Psoas muscle (tissue), 8 donors: Measurements from ENCODE around the gene RGCC. TPM values are rescaled to one million over a fixed set of nuclear protein-coding genes. Genes with fewer than 3 reads are reported as not detected.

Source experiments
- ATAC-seq, 4 donors: fragments of 200-7000 bp; cut with Tn5 transposase; one replicate each; pipeline ENCODE4 v1.9.1; 2020; ENCODE audit warnings: moderate library complexity in 3 of 4, mild to moderate bottlenecking in 2 of 4
- DNase-seq, 2 donors: peaks; one replicate each; pipeline ENCODE4 v3.0.0-alpha.2; 2020
- H3K27ac ChIP-seq: fragments of 200-600 bp; one replicate; pipeline ENCODE4 v1.8.0; 2022
- H3K27me3 ChIP-seq, 3 donors: fragments of 200-600 bp in 1 of 3; one replicate each; pipeline versions ENCODE4 v1.6.1 to v1.8.0; 2013 to 2022; ENCODE audit warnings: low read length in 2 of 3, mild to moderate bottlenecking in 2 of 3, moderate library complexity in 1 of 3; ENCODE audit not compliant: insufficient read depth in 3 of 3
- H3K36me3 ChIP-seq, 2 donors: fragments of 200-600 bp in 1 of 2; one replicate each; pipeline versions ENCODE4 v1.6.1 to v1.8.0; 2013 to 2022; ENCODE audit warnings: low read depth in 1 of 2, mild to moderate bottlenecking in 1 of 2, moderate library complexity in 1 of 2; ENCODE audit not compliant: insufficient read depth in 1 of 2
- H3K4me1 ChIP-seq: fragments of 200-600 bp; one replicate; pipeline ENCODE4 v1.8.0; 2022
- H3K4me3 ChIP-seq: fragments of 200-600 bp; one replicate; pipeline ENCODE4 v1.8.0; 2022; ENCODE audit warnings: mild to moderate bottlenecking
- H3K9me3 ChIP-seq: fragments of 200-600 bp; one replicate; pipeline ENCODE4 v1.8.0; 2022
- CTCF ChIP-seq: fragments of 200-600 bp; IDR thresholded peaks from one replicate; pipeline ENCODE4 v1.8.0; 2022; ENCODE audit warnings: antibody characterized with exemption
- WGBS, 3 donors: extraction: QIAGEN DNeasy Blood & Tissue Kit; methylation state at CpG; one replicate each; pipeline versions ENCODE4 v1.1.6 to v1.1.7; 2013; 5-methylcytosine and 5-hydroxymethylcytosine counted together
- intact Hi-C, 2 donors: fragments of 100-400 bp; cut with DNase I; formaldehyde crosslinking; loops; one replicate each; pipeline versions ENCODE4 v1.11.0 to v1.14.2; 2022
- polyA plus RNA-seq, 3 donors: library from polyadenylated mRNA; stranded (reverse); fragments of 200-250 nt; gene quantifications; one replicate each; pipeline ENCODE4 v1.2.3, GENCODE V29; 2013
- total RNA-seq, 4 donors: library from RNA; stranded (reverse); fragmentation: NEBNext Ultra II Directional in 2 of 4; extraction: Animal tissue kit (Norgen Biotek cat#: 25700) in 2 of 4; gene quantifications; one replicate each; pipeline versions ENCODE4 v1.2.1 to v1.2.4, GENCODE V29; 2021 to 2023
- donor health status: healthy with polysubstance abuse.
- donor health status: DM: no; HTN: no; CAD: no; lungs with moderate emphysema.
- donor health status: Bipolar disorder and iron deficiency.
- donor health status: healthy.
- donor health status: DM: yes; HTN: yes; CAD: no.
- donor health status: DM: no; HTN: no; CAD: no.
- donor health status: DM: no; HTN: no; CAD: no.
- donor health status: DM: yes; HTN: yes; CAD: no.

RGCC gene
- total and polyA plus RNA-seq, 7 donors = 10.1 to 35.1 (median 19.1) TPM

- no peak for TF ChIP-seq CTCF
- intact Hi-C loops = no loop called here
- Histone ChIP-seq H3K27me3 (no peaks in the 10 kb centered on the region), H3K4me1 (no peaks in the 10 kb centered on the region), H3K27ac (no peak overlapping the region), H3K4me3 (no peak overlapping the region), H3K9me3 (no peaks in the 10 kb centered on the region), H3K36me3 (no peaks in the 10 kb centered on the region)
- DNase-seq (no peak), ATAC-seq (no peak)
- 85 to 87% (median 86%) methylated on average over 5 of the region's 5 CpGs for WGBS, 3 donors
Observed at GRCh38 chr13:41411060-41411459, 46.3 kb upstream of the RGCC start.

DNA sequence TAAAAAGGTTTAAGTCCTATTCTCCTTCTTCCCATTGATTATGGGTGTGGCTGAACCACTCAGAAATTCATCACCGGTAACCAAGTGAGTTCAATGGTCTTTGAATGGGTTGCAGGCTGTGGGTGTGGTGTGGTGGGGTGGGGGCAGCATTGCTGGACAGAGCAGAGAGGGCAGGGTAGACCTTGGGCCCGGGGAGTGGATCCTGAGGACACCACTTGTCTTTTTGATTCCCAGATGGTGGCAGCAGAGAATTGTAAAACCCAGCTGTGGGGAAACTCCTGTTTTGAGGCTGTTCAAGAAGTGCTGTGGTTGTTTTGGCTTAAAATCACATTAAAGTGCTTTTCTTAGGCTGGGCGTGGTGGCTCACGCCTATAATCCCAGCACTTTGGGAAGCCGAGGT lies 45.8 kb upstream of the RGCC start:
- TF ChIP-seq CTCF = peak; percentile 9
- ATAC-seq = no peak
- no peak overlapping the region for H3K27ac ChIP-seq
- no peaks in the 10 kb centered on the region for H3K4me1 ChIP-seq
- H3K27me3 ChIP-seq = no peaks in the 10 kb centered on the region
- H3K9me3 ChIP-seq = no peaks in the 10 kb centered on the region
- 43 to 47% (median 44%) methylated on average over 5 of the region's 5 CpGs for WGBS, 3 donors
- H3K36me3 ChIP-seq = no peaks in the 10 kb centered on the region
- DNase-seq = no peak
- intact Hi-C loops = no loop called here
- no peak overlapping the region for H3K4me3 ChIP-seq

- DNase-seq = no peak
- Histone ChIP-seq H3K36me3 (no peaks in the 10 kb centered on the region), H3K4me3 (no peak overlapping the region), H3K27ac (no peak overlapping the region), H3K4me1 (no peaks in the 10 kb centered on the region), H3K27me3 (no peaks in the 10 kb centered on the region), H3K9me3 (no peaks in the 10 kb centered on the region)
- intact Hi-C loops = no loop called here
- no peak for TF ChIP-seq CTCF
- WGBS, 3 donors = 79 to 82% (median 81%) methylated on average over 5 of the region's 5 CpGs
- no peak for ATAC-seq
Observed at GRCh38 chr13:41413872-41414271, 43.5 kb upstream of the RGCC start.

DNA sequence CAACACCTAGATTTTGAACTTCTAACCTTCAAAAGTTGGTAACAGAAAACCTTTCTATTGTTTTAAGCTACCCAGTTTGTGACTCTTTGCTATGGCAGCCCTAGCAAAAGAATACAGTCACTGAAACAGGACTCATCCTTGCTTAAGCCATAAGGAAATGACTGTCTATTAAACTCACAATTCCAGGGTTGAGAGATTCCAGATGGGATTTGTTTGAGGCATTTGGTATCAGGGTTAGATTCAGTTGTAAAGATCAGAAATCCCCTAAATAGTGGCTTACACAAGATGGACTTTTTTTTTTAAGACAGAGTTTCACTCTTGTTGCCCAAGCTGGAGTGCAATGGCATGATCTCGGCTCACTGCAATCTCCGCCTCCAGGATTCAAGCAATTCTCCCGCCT lies 41.1 kb upstream of the RGCC start:
- intact Hi-C loops = no loop called here
- no peaks in the 10 kb centered on the region for H3K27me3 ChIP-seq

More for the DNA sequence above, 41.1 kb upstream of the RGCC start:
- no peaks in the 10 kb centered on the region for H3K9me3 ChIP-seq
- ATAC-seq = no peak
- no peak overlapping the region for H3K4me3 ChIP-seq
- no peaks in the 10 kb centered on the region for H3K36me3 ChIP-seq
- 33 to 63% (median 52%) methylated on average over 3 of the region's 3 CpGs for WGBS, 3 donors
- H3K27ac ChIP-seq = no peak overlapping the region
- H3K4me1 ChIP-seq = no peaks in the 10 kb centered on the region
- no peak for DNase-seq
- no peak for TF ChIP-seq CTCF
